Activated B cell treated with CpG ODN at 0.5 μM for 24 hours (primary cell): ENCODE data around the gene FAM83G. TPM values are rescaled to one million over a fixed set of nuclear protein-coding genes. Genes with fewer than 3 reads are reported as not detected.

ENCODE experiments used
- ATAC-seq: fragments of 200-7000 bp; cut with Tn5 transposase; one replicate; pipeline ENCODE4 v1.10.0; 2021; ENCODE audit warnings: low read depth, mild to moderate bottlenecking, moderate library complexity
- CTCF ChIA-PET: fragments of 350-600 bp; sonication (Branson Sonifier 250); formaldehyde crosslinking; loops from one replicate; lab custom pipeline; 2021; ENCODE audit warnings: antibody characterized with exemption; lab: Charles Lee
- POLR2A ChIA-PET: fragments of 350-600 bp; sonication (Branson Sonifier 250); formaldehyde crosslinking; loops from one replicate; lab custom pipeline; 2021; ENCODE audit warnings: antibody characterized with exemption; lab: Charles Lee
- DNase-seq: peaks from one replicate; pipeline ENCODE4 v3.0.0; 2022
- H3K27ac Mint-ChIP-seq: one replicate; pipeline ENCODE4 v1.8.0; 2020; ENCODE audit warnings: mixed read lengths
- H3K27me3 Mint-ChIP-seq: one replicate; pipeline ENCODE4 v1.8.0; 2021; ENCODE audit warnings: mixed read lengths
- H3K36me3 Mint-ChIP-seq: one replicate; pipeline ENCODE4 v1.8.0; 2021; ENCODE audit warnings: low read depth, mixed read lengths
- H3K4me1 Mint-ChIP-seq: one replicate; pipeline ENCODE4 v1.8.0; 2021; ENCODE audit warnings: mixed read lengths
- H3K4me3 Mint-ChIP-seq: one replicate; pipeline ENCODE4 v1.8.0; 2020; ENCODE audit warnings: mild to moderate bottlenecking, mixed read lengths
- H3K9me3 Mint-ChIP-seq: one replicate; pipeline ENCODE4 v1.8.0; 2020; ENCODE audit warnings: mixed read lengths
- CTCF ChIP-seq: fragments of 200-600 bp; IDR thresholded peaks from one replicate; pipeline ENCODE4 v1.8.0; 2022; ENCODE audit warnings: antibody characterized with exemption, mild to moderate bottlenecking
- intact Hi-C: fragments of 100-400 bp; cut with micrococcal nuclease; formaldehyde crosslinking; loops from one replicate; pipeline ENCODE4 v1.15.1; 2024
- total RNA-seq: library from RNA; stranded (reverse); gene quantifications from 2 replicates; pipeline ENCODE4 v1.2.3, GENCODE V29; 2022

FAM83G gene
- total RNA-seq, 1 donor from 2014 or later, result 13.9 TPM

- ChIA-PET CTCF (no interaction called here), POLR2A (no interaction called here)
- intact Hi-C loops, result no loop called here
- Mint-ChIP-seq H3K27ac (no peak overlapping the region), H3K4me1 (peaks cover 22% of the 10 kb centered on the region), H3K27me3 (no peaks in the 10 kb centered on the region), H3K4me3 (no peak overlapping the region), H3K36me3 (peaks cover 27% of the 10 kb centered on the region), H3K9me3 (peaks cover 3% of the 10 kb centered on the region)
- TF ChIP-seq CTCF, result no peak
- ATAC-seq (no peak), DNase-seq (no peak)
Measured at GRCh38 chr17:18990331-18990730, 14.2 kb downstream of the FAM83G start.

GRCh38 chr17:18988546-18989173 lies 15.9 kb downstream of the FAM83G start:
- Mint-ChIP-seq H3K36me3 (peaks cover 27% of the 10 kb centered on the region), H3K9me3 (no peaks in the 10 kb centered on the region), H3K27ac (no peak overlapping the region), H3K4me3 (no peak overlapping the region), H3K4me1 (peaks cover 17% of the 10 kb centered on the region), H3K27me3 (no peaks in the 10 kb centered on the region)
- no peak for DNase-seq
- TF ChIP-seq CTCF, result no peak
- ChIA-PET POLR2A (no interaction called here), CTCF (no interaction called here)
- no peak for ATAC-seq
- intact Hi-C loops, result no loop called here

- Mint-ChIP-seq H3K4me1 (peaks cover 10% of the 10 kb centered on the region), H3K27ac (no peak overlapping the region), H3K9me3 (no peaks in the 10 kb centered on the region), H3K27me3 (no peaks in the 10 kb centered on the region), H3K36me3 (peaks cover 30% of the 10 kb centered on the region), H3K4me3 (no peak overlapping the region)
- ATAC-seq (no peak), DNase-seq (no peak)
- CTCF ChIA-PET, result no interaction called here
- intact Hi-C loops, result no loop called here
- POLR2A ChIA-PET, result no interaction called here
- no peak for TF ChIP-seq CTCF
Measured at GRCh38 chr17:18987862-18988545, 16.6 kb downstream of the FAM83G start.

- Mint-ChIP-seq H3K4me1 (peaks cover 2% of the 10 kb centered on the region), H3K27ac (no peak overlapping the region), H3K36me3 (peaks cover 31% of the 10 kb centered on the region), H3K9me3 (no peaks in the 10 kb centered on the region), H3K4me3 (no peak overlapping the region), H3K27me3 (no peaks in the 10 kb centered on the region)
- intact Hi-C loops, result no loop called here
- DNase-seq, result no peak
- TF ChIP-seq CTCF, result no peak
- ChIA-PET POLR2A (no interaction called here), CTCF (no interaction called here)
- ATAC-seq, result no peak
Measured at GRCh38 chr17:18987230-18987610, 17.3 kb downstream of the FAM83G start.

- intact Hi-C loops, result no loop called here
- peaks cover 32% of the 10 kb centered on the region for H3K36me3 Mint-ChIP-seq
- H3K9me3 Mint-ChIP-seq, result no peaks in the 10 kb centered on the region
- DNase-seq (no peak), ATAC-seq (no peak)
- H3K27me3 Mint-ChIP-seq, result no peaks in the 10 kb centered on the region
- H3K4me1 Mint-ChIP-seq, result no peaks in the 10 kb centered on the region
- no peak overlapping the region for H3K4me3 Mint-ChIP-seq
- ChIA-PET CTCF (no interaction called here), POLR2A (no interaction called here)
- no peak overlapping the region for H3K27ac Mint-ChIP-seq
- TF ChIP-seq CTCF, result no peak
Measured at GRCh38 chr17:18986541-18987229, 17.9 kb downstream of the FAM83G start.
